ENCODE results near the gene SLC2A13. TPM values are rescaled to one million over a fixed set of nuclear protein-coding genes. Genes with fewer than 3 reads are reported as not detected.

SLC2A13 gene
- total RNA-seq, 1 experiment from 2014 or later = 12.1 TPM

- no peaks in the 10 kb centered on the region for H3K27me3 ChIP-seq (ENCODE audit: control insufficient read depth, insufficient read depth, low read length)
- ATAC-seq (no peak), DNase-seq (ENCODE audit: low read depth, low spot score) (no peak)
- H3K4me1 ChIP-seq (ENCODE audit: control insufficient read depth, insufficient read depth, low read length) = peaks cover 15% of the 10 kb centered on the region; the same call in 1 of the 2 replicates
- H3K4me3 ChIP-seq (ENCODE audit: low read depth in 2 of 2, low read length in 2 of 2) = no peak overlapping the region
- BruUV-seq (replicated peaks) = no TSS peak
- in situ Hi-C loops (cut with HindIII; ENCODE audit: low pct_unique_long_range_greater_than_20kb, low sequenced_read_pairs) (no loop called here), intact Hi-C loops (cut with micrococcal nuclease; ENCODE audit: unreplicated experiment) (no loop called here)
- CTCF ChIA-PET = no interaction called here
- H3K9me3 ChIP-seq (ENCODE audit: control insufficient read depth, insufficient read depth, low read depth, low read length) = no peaks in the 10 kb centered on the region
- POLR2A ChIA-PET = interaction anchor here (0.7 kb wide), 1 partner anchor 765 kb away, joined by 3 read pairs; no protein-coding TSS in a partner anchor
- H3K36me3 ChIP-seq (ENCODE audit: control insufficient read depth, insufficient read depth, low read length) = no peaks in the 10 kb centered on the region
- no peak overlapping the region for H3K27ac ChIP-seq (ENCODE audit: low read length)
- no peak for TF ChIP-seq CTCF (IDR thresholded peaks at IDR 0.05)
- TF ChIP-seq POLR2AphosphoS5 (IDR thresholded peaks at IDR 0.05; ENCODE audit: low read depth, low read length) = no peak
- TF ChIP-seq TCF7L2 (IDR thresholded peaks at IDR 0.05; ENCODE audit: low read depth, low read length) = no peak
- no peak for TF ChIP-seq SIN3A (IDR thresholded peaks at IDR 0.05; ENCODE audit: borderline replicate concordance, insufficient read depth, low read depth, low read length)
- TF ChIP-seq REST (IDR thresholded peaks at IDR 0.05; ENCODE audit: insufficient read depth in 1 of 2, low read depth in 2 of 2, low read length in 1 of 2) = no peak
Observed at GRCh38 chr12:40056373-40056772, 49.5 kb downstream of the SLC2A13 start.

GRCh38 chr12:40055776-40056175 lies 50.1 kb downstream of the SLC2A13 start:
- intact Hi-C loops (cut with micrococcal nuclease; ENCODE audit: unreplicated experiment) (no loop called here), in situ Hi-C loops (cut with HindIII; ENCODE audit: low pct_unique_long_range_greater_than_20kb, low sequenced_read_pairs) (no loop called here)
- Histone ChIP-seq H3K27me3 (ENCODE audit: control insufficient read depth, insufficient read depth, low read length) (no peaks in the 10 kb centered on the region), H3K9me3 (ENCODE audit: control insufficient read depth, insufficient read depth, low read depth, low read length) (no peaks in the 10 kb centered on the region), H3K36me3 (ENCODE audit: control insufficient read depth, insufficient read depth, low read length) (no peaks in the 10 kb centered on the region), H3K4me1 (ENCODE audit: control insufficient read depth, insufficient read depth, low read length) (peaks cover 15% of the 10 kb centered on the region; the same call in 1 of the 2 replicates), H3K4me3 (ENCODE audit: low read depth in 2 of 2, low read length in 2 of 2) (no peak overlapping the region), H3K27ac (ENCODE audit: low read length) (no peak overlapping the region)
- TF ChIP-seq SIN3A (IDR thresholded peaks at IDR 0.05; ENCODE audit: borderline replicate concordance, insufficient read depth, low read depth, low read length) (no peak), REST (IDR thresholded peaks at IDR 0.05; ENCODE audit: insufficient read depth in 1 of 2, low read depth in 2 of 2, low read length in 1 of 2) (no peak), POLR2AphosphoS5 (IDR thresholded peaks at IDR 0.05; ENCODE audit: low read depth, low read length) (no peak), CTCF (IDR thresholded peaks at IDR 0.05) (no peak), TCF7L2 (IDR thresholded peaks at IDR 0.05; ENCODE audit: low read depth, low read length) (no peak)
- ChIA-PET CTCF (no interaction called here), POLR2A (interaction anchor here (0.7 kb wide), 1 partner anchor 765 kb away, joined by 3 read pairs; no protein-coding TSS in a partner anchor)
- no peak for ATAC-seq
- DNase-seq (ENCODE audit: low read depth, low spot score) = no peak
- BruUV-seq (replicated peaks) = no TSS peak
